ENCODE data around the gene CAGE1.

Gene CAGE1

GRCh38 chr6:7389451-7390225 lies at the start of gene CAGE1, which contains the start of gene RIOK1:
Gene CAGE1, minus strand, starts transcription at chr6:7389742. Its CDS starts 2,569 bp downstream, at chr6:7387173.
Gene RIOK1, plus strand, starts transcription at chr6:7389808. Its CDS starts 195 bp downstream, at chr6:7390003.
- DNase-seq, result peak; percentile 89

- no peak for DNase-seq
Measured at GRCh38 chr6:7439228-7439627, 49.7 kb upstream of the CAGE1 start.

- DNase-seq, result no peak
Measured at GRCh38 chr6:7438011-7438410, 48.5 kb upstream of the CAGE1 start.

GRCh38 chr6:7434672-7435071 lies 45.1 kb upstream of the CAGE1 start:
- no peak for DNase-seq

GRCh38 chr6:7433121-7433617 lies 43.6 kb upstream of the CAGE1 start:
- no peak for DNase-seq

GRCh38 chr6:7432391-7433120 lies 43.0 kb upstream of the CAGE1 start:
- no peak for DNase-seq

- no peak for DNase-seq
Measured at GRCh38 chr6:7431674-7432390, 42.3 kb upstream of the CAGE1 start.

- DNase-seq, result no peak
Measured at GRCh38 chr6:7431313-7431673, 41.8 kb upstream of the CAGE1 start.

GRCh38 chr6:7426447-7427169 lies 37.1 kb upstream of the CAGE1 start:
- DNase-seq, result no peak

GRCh38 chr6:7425808-7426190 lies 36.3 kb upstream of the CAGE1 start:
- no peak for DNase-seq

GRCh38 chr6:7424967-7425807 lies 35.6 kb upstream of the CAGE1 start:
- peak; percentile 4 for DNase-seq

- DNase-seq, result no peak
Measured at GRCh38 chr6:7424058-7424457, 34.5 kb upstream of the CAGE1 start.

- DNase-seq, result no peak
Measured at GRCh38 chr6:7421066-7421465, 31.5 kb upstream of the CAGE1 start.

GRCh38 chr6:7419065-7419464 lies 29.5 kb upstream of the CAGE1 start:
- no peak for DNase-seq

GRCh38 chr6:7418238-7418905 lies 28.8 kb upstream of the CAGE1 start:
- no peak for DNase-seq

GRCh38 chr6:7417684-7418083 lies 28.1 kb upstream of the CAGE1 start:
- no peak for DNase-seq

- no peak for DNase-seq
Measured at GRCh38 chr6:7414811-7415210, 25.3 kb upstream of the CAGE1 start.

- no peak for DNase-seq
Measured at GRCh38 chr6:7413151-7413823, 23.7 kb upstream of the CAGE1 start.

- DNase-seq, result no peak
Measured at GRCh38 chr6:7411328-7411727, 21.8 kb upstream of the CAGE1 start.

GRCh38 chr6:7410851-7411250 lies 21.3 kb upstream of the CAGE1 start:
- DNase-seq, result no peak

- DNase-seq, result no peak
Measured at GRCh38 chr6:7409740-7410139, 20.2 kb upstream of the CAGE1 start.
